ENCODE measurements around the gene TMEM9. TPM values are rescaled to one million over a fixed set of nuclear protein-coding genes. Genes with fewer than 3 reads are reported as not detected.

TMEM9 gene
- total RNA-seq, 1 experiment from 2014 or later = 69.7 TPM

GRCh38 chr1:201122321-201122957 is 31.8 kb downstream of the TMEM9 start:
- ChIA-PET POLR2A (ENCODE audit: low non-redundant PET) (no interaction called here), CTCF (no interaction called here)
- no peak for DNase-seq (ENCODE audit: low spot score)
- no peak overlapping the region for H3K4me3 ChIP-seq (ENCODE audit: low read depth, low read length, poor library complexity, severe bottlenecking)
- intact Hi-C loops (cut with micrococcal nuclease; ENCODE audit: unreplicated experiment) = no loop called here
- no peak overlapping the region for H3K27ac ChIP-seq (ENCODE audit: low read depth, low read length, poor library complexity, severe bottlenecking)
- no peaks in the 10 kb centered on the region for H3K36me3 ChIP-seq (ENCODE audit: insufficient read depth, low read length, poor library complexity, severe bottlenecking)
- no peaks in the 10 kb centered on the region for H3K27me3 ChIP-seq (replicated peaks; ENCODE audit: insufficient read depth, low read depth, low read length, poor library complexity)
- no peaks in the 10 kb centered on the region for H3K9me3 ChIP-seq (ENCODE audit: low read depth, low read length, poor library complexity, severe bottlenecking)
- no peak for TF ChIP-seq EZH2 (IDR thresholded peaks at IDR 0.05; ENCODE audit: borderline replicate concordance, low read depth, low read length, poor library complexity, severe bottlenecking)
- no peak for TF ChIP-seq CTCF (conservative IDR thresholded peaks at IDR 0.05; ENCODE audit: low read depth, low read length)
- H3K4me1 ChIP-seq (ENCODE audit: insufficient read depth, low read length, poor library complexity, severe bottlenecking) = no peaks in the 10 kb centered on the region
- no TSS peak for BruUV-seq (replicated peaks)

- intact Hi-C loops (cut with micrococcal nuclease; ENCODE audit: unreplicated experiment) = loop anchor here (10.0 kb wide), 1 partner anchor 565 kb away; no protein-coding TSS in a partner anchor
- H3K4me1 ChIP-seq (ENCODE audit: insufficient read depth, low read length, poor library complexity, severe bottlenecking) = peaks cover 4% of the 10 kb centered on the region
- peak; percentile 71 for DNase-seq (ENCODE audit: low spot score)
- TF ChIP-seq EZH2 (IDR thresholded peaks at IDR 0.05; ENCODE audit: borderline replicate concordance, low read depth, low read length, poor library complexity, severe bottlenecking) (no peak), CTCF (conservative IDR thresholded peaks at IDR 0.05; ENCODE audit: low read depth, low read length) (peak; percentile 82)
- no peaks in the 10 kb centered on the region for H3K9me3 ChIP-seq (ENCODE audit: low read depth, low read length, poor library complexity, severe bottlenecking)
- ChIA-PET POLR2A (ENCODE audit: low non-redundant PET) (no interaction called here), CTCF (interaction anchor here (0.6 to 1.9 kb wide), 4 partner anchors 11 to 560 kb away, joined by 3 to 12 read pairs (median 4); no protein-coding TSS in a partner anchor)
- no TSS peak for BruUV-seq (replicated peaks)
- H3K27ac ChIP-seq (ENCODE audit: low read depth, low read length, poor library complexity, severe bottlenecking) = no peak overlapping the region
- no peak overlapping the region for H3K4me3 ChIP-seq (ENCODE audit: low read depth, low read length, poor library complexity, severe bottlenecking)
- no peaks in the 10 kb centered on the region for H3K36me3 ChIP-seq (ENCODE audit: insufficient read depth, low read length, poor library complexity, severe bottlenecking)
- no peaks in the 10 kb centered on the region for H3K27me3 ChIP-seq (replicated peaks; ENCODE audit: insufficient read depth, low read depth, low read length, poor library complexity)
These were observed 34.8 kb downstream of the TMEM9 start for GRCh38 chr1:201119206-201120197.

DNA sequence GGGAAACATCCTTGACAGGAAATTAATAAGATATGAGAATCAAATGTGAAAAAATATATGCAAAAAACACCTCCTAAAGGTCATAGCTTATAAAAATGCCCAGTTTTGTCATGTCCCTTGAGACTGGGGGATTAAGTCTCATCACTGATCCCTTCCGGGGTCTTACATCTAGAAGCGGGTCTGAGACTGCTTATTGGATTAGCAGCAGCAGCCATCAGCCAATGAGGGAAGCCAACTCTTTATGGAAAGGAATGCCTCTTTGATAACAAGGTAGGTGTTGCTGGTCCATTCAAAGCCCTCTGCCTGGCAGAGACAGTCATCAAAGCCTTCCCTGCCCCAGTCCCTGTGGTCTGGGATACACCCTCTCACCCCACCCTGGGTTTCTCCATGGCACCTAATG is 38.2 kb downstream of the TMEM9 start:
- intact Hi-C loops (cut with micrococcal nuclease; ENCODE audit: unreplicated experiment) = loop anchor here (10.0 kb wide), 1 partner anchor 561 kb away; no protein-coding TSS in a partner anchor
- no peaks in the 10 kb centered on the region for H3K27me3 ChIP-seq (replicated peaks; ENCODE audit: insufficient read depth, low read depth, low read length, poor library complexity)
- no peaks in the 10 kb centered on the region for H3K9me3 ChIP-seq (ENCODE audit: low read depth, low read length, poor library complexity, severe bottlenecking)
- H3K36me3 ChIP-seq (ENCODE audit: insufficient read depth, low read length, poor library complexity, severe bottlenecking) = no peaks in the 10 kb centered on the region
- no peak overlapping the region for H3K4me3 ChIP-seq (ENCODE audit: low read depth, low read length, poor library complexity, severe bottlenecking)
- POLR2A ChIA-PET (ENCODE audit: low non-redundant PET) = no interaction called here
- peaks cover 8% of the 10 kb centered on the region for H3K4me1 ChIP-seq (ENCODE audit: insufficient read depth, low read length, poor library complexity, severe bottlenecking)
- BruUV-seq (replicated peaks) = no TSS peak
- CTCF ChIA-PET = no interaction called here
- TF ChIP-seq EZH2 (IDR thresholded peaks at IDR 0.05; ENCODE audit: borderline replicate concordance, low read depth, low read length, poor library complexity, severe bottlenecking) (no peak), CTCF (conservative IDR thresholded peaks at IDR 0.05; ENCODE audit: low read depth, low read length) (no peak)
- H3K27ac ChIP-seq (ENCODE audit: low read depth, low read length, poor library complexity, severe bottlenecking) = no peak overlapping the region
- peak; percentile 23 for DNase-seq (ENCODE audit: low spot score)

Data from A673 (cell line).